Right cardiac atrium (tissue), 5 donors: Measurements from ENCODE around the gene FZR1. TPM values are rescaled to one million over a fixed set of nuclear protein-coding genes. Genes with fewer than 3 reads are reported as not detected.

ENCODE experiments used
- ATAC-seq, 2 donors: fragments of 200-7000 bp; cut with Tn5 transposase; one replicate each; pipeline versions ENCODE4 v1.8.0 to v1.9.1; 2020; ENCODE audit warnings: moderate library complexity in 2 of 2, mild to moderate bottlenecking in 1 of 2
- DNase-seq, 3 donors: peaks; one replicate each; pipeline ENCODE4 v3.0.0-alpha.2; 2020
- H3K27ac ChIP-seq: one replicate; pipeline ENCODE4 v1.5.1; 2013; ENCODE audit warnings: mild to moderate bottlenecking, low read length, control low read depth, moderate library complexity
- H3K27me3 ChIP-seq: one replicate; pipeline ENCODE4 v1.6.1; 2013; ENCODE audit not compliant: control insufficient read depth, insufficient read depth
- H3K4me1 ChIP-seq: one replicate; pipeline ENCODE4 v1.6.1; 2013; ENCODE audit warnings: low read length; ENCODE audit not compliant: control insufficient read depth, insufficient read depth
- H3K4me3 ChIP-seq: one replicate; pipeline ENCODE4 v1.5.1; 2013; ENCODE audit warnings: low read length, control low read depth
- H3K9me3 ChIP-seq: one replicate; pipeline ENCODE4 v1.6.1; 2013; ENCODE audit warnings: low read length; ENCODE audit not compliant: control insufficient read depth
- WGBS: extraction: QIAGEN DNeasy Blood & Tissue Kit; methylation state at CpG from one replicate; pipeline ENCODE4 v1.1.7; 2013; 5-methylcytosine and 5-hydroxymethylcytosine counted together
- intact Hi-C, 4 donors: fragments of 100-400 bp; cut with DNase I; formaldehyde crosslinking; loops; one replicate each; pipeline versions ENCODE4 v1.11.0 to v1.14.0; 2022 to 2023
- long read RNA-seq, 4 donors: library from polyadenylated mRNA; unstranded; transcript quantifications; one replicate each; pipeline ENCODE4 v2.0.0, GENCODE V29; 2020 to 2021
- polyA plus RNA-seq: library from polyadenylated mRNA; stranded (reverse); fragments of 200-250 nt; gene quantifications from one replicate; pipeline ENCODE4 v1.2.3, GENCODE V29; 2013
- total RNA-seq, 4 donors: library from RNA; stranded (reverse); fragmentation: NEBNext Ultra II Directional; extraction: Animal tissue kit (Norgen Biotek cat#: 25700); gene quantifications; one replicate each; pipeline ENCODE4 v1.2.1, GENCODE V29; 2021
- donor health status: healthy with polysubstance abuse.
- donor health status: DM: no; HTN: yes; CAD: no.
- donor health status: DM: no; HTN: no; CAD: no.
- donor health status: DM: no; HTN: yes; CAD: no; lungs with severe emphysema.
- donor health status: DM: yes; HTN: yes; CAD: no.

Gene FZR1
- total RNA-seq: 10 to 100 TPM; 18.6 to 23.3 (median 21.8) TPM
- 14.3 TPM for polyA plus RNA-seq
- long read RNA-seq, donor 1, full-length matches to known transcripts: 20 of 39 reads
- long read RNA-seq, donor 1, partial matches to known transcripts: 6 of 39 reads
- long read RNA-seq, donor 1, other reads (novel, unspliced or antisense): 13 of 39 reads
- long read RNA-seq, donor 2, full-length matches to known transcripts: 17 of 22 reads
- long read RNA-seq, donor 2, partial matches to known transcripts: 2 of 22 reads
- long read RNA-seq, donor 2, other reads (novel, unspliced or antisense): 3 of 22 reads
- long read RNA-seq, donor 3, full-length matches to known transcripts: 2 of 25 reads
- long read RNA-seq, donor 3, partial matches to known transcripts: 15 of 25 reads
- long read RNA-seq, donor 3, other reads (novel, unspliced or antisense): 8 of 25 reads
- long read RNA-seq, donor 4, full-length matches to known transcripts: 24 of 38 reads
- long read RNA-seq, donor 4, partial matches to known transcripts: 4 of 38 reads
- long read RNA-seq, donor 4, other reads (novel, unspliced or antisense): 10 of 38 reads

DNA sequence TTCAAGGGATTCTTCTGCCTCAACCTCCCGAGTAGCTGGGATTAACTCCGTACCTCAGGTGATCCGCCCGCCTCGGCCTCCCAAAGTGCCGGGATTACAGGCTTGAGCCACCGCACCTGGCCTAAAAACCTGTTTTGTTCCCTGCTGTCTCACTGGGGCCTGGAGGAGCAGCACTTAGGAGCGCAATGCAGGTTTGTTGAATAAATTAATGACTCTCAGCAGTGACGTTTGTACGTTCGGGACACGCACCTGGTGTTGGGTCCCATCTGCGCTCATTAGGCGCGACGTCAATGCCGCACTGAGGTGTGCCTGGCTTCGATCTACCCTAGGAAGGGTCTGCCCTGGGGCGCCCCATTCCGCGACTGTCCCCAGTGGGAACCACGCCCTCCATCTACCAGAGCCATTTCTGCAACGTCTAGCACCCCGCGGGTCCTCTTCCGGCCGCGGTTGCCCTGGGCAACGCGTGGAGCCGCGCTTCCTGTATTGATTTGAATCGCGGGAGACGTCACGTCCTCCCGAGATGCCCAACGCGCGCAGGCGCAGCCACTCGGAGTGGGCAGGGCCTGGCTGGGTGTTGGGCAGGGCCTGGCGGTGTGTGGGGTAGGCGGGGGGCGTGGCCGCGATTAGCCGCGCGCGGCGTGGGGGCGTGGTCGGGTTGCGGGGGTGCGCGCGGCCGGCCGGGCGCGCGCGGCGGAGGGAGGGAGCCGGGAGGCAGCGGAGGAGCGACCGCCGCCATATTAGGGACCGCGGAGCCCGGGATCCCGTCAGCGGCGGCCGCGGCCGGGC, at the start of gene FZR1:
Gene FZR1, plus strand, starts transcription at position 714 of the 786 bp plus-strand sequence. CDS start 16,679 bp downstream, outside the sequence.
- DNase-seq (peak; percentile 99 to 100 (median 100)), ATAC-seq (peak; percentile 94 to 96)
- Histone ChIP-seq H3K27me3 (no peaks in the 10 kb centered on the region), H3K9me3 (no peaks in the 10 kb centered on the region), H3K4me1 (no peaks in the 10 kb centered on the region), H3K4me3 (peak within 1 kb of the TSS; percentile 98), H3K27ac (peak within 1 kb of the TSS; percentile 57)
- WGBS: 1% methylated on average over 79 of the region's 79 CpGs
- intact Hi-C loops: no loop called here

DNA sequence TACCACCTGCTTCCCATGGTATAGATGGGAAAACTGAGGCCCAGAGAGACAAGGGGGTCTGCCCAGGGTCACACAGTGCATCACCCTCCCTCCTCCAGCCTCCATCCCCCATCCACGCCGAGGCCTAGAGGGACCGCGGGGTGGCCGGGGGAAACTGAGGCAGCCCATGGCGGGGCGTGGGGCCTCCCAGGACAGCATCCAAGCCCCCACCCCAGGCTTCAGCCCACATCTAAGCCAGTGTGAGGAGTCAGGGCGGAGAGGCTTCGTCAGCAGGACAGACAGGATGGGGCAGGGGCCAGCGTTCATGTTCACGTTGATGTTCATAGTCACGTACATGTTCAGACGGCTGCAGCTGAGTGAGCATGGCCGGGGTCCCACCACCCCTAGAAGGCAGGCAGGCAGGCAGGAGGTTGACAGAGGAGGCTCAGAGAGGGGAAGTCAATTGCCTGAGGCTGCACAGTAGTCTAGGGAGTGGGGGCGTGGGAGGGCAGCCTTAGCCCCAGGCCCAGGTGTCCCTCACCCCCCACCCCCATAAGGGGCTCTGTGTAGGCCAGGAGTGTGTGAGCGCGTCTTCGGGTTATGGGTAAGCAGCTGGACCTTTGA, 49.1 kb upstream of the FZR1 start:
- ATAC-seq: no peak
- H3K27ac ChIP-seq: peak overlapping the region; percentile 49
- H3K4me3 ChIP-seq: no peak overlapping the region
- 68% methylated on average over 18 of the region's 18 CpGs for WGBS
- intact Hi-C loops: no loop called here
- H3K27me3 ChIP-seq: no peaks in the 10 kb centered on the region
- DNase-seq: no peak
- no peaks in the 10 kb centered on the region for H3K9me3 ChIP-seq
- peaks cover 12% of the 10 kb centered on the region for H3K4me1 ChIP-seq

DNA sequence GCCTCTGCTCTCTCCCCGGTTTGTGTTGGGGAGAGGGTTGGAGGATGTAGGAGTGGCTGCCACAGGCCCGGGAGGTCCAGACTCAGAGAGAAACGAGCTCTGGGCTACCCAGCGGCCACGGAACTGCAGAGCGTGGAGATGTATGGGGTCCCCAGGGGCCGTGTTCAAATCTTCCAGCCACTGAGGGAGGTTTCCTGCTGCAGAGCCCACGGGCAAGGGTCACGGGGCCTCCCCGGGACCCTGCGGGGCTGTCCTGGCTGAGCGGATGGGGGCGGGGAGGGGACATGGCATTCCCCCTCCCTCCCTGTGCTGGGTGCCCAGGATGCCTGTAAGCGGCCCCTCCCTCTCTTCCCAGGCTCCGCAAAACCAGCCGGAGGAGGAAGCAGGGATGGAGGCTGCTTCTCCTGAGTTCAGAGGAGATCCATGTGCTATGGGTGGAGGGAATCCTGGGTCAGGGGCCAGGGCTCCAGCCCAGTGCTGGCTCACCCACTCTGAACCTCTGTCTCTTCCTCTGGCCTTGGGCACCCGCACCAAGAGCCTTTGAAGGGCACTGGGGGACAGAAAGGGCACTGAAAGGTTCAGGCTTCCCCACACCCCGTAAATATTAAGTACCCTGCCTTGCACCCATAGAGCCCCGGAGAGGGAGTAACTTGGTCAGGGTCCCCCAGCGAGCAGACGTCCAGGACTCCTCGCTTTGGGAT, 48.4 kb upstream of the FZR1 start:
- Histone ChIP-seq H3K4me1 (peaks cover 12% of the 10 kb centered on the region), H3K27me3 (no peaks in the 10 kb centered on the region), H3K4me3 (no peak overlapping the region), H3K9me3 (no peaks in the 10 kb centered on the region), H3K27ac (peak overlapping the region; percentile 49)
- peak; percentile 0 to 12 for ATAC-seq
- 29% methylated on average over 22 of the region's 22 CpGs for WGBS
- intact Hi-C loops: no loop called here
- peak; percentile 53 to 81 (median 76) for DNase-seq

DNA sequence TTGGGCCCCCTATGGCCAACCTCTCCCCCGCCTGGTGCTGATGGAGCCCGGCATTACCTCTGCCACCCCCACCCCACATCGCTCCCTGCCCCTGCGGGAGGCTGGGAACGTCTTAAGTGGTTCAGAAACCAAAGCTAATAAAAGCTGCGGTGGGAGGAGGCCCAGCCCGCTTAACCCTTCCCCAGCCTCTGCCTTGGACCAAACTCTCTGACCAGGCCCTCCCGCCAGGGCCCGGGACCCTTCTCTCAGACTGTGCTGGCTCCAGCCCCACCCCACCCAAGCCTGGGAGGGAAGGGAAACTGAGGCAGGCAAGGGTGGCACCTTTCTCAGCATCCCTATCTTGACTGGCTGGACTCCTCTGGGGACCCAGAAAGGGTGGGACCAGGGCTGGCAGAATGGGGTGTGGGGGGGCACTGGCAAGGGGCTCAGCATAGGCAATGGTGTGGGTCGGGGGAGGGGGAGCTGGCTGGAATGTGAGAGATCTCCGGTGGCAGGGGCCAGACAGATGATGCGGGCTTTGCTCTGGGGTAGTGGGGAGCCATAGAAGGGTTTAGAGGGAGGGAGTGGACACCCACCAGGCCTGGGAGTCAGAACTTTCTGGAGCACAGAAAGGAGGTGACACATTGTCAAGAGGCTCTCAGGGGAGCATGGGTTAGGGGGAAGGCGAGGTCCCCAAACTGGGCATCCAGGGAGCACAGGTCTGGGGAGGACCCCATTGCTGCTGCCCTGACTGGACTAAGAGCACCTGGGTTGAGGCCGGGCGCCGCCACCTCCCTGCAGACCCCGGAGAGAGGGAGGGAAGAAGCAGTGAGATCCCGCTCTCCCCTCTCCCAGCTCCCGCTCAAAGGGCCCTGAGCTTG, 47.7 kb upstream of the FZR1 start:
- ATAC-seq: peak; percentile 3
- H3K4me1 ChIP-seq: peaks cover 12% of the 10 kb centered on the region
- no peaks in the 10 kb centered on the region for H3K9me3 ChIP-seq
- no peak for DNase-seq
- H3K27ac ChIP-seq: peak overlapping the region; percentile 49
- no peak overlapping the region for H3K4me3 ChIP-seq
- 29% methylated on average over 19 of the region's 19 CpGs for WGBS
- intact Hi-C loops: no loop called here
- no peaks in the 10 kb centered on the region for H3K27me3 ChIP-seq

DNA sequence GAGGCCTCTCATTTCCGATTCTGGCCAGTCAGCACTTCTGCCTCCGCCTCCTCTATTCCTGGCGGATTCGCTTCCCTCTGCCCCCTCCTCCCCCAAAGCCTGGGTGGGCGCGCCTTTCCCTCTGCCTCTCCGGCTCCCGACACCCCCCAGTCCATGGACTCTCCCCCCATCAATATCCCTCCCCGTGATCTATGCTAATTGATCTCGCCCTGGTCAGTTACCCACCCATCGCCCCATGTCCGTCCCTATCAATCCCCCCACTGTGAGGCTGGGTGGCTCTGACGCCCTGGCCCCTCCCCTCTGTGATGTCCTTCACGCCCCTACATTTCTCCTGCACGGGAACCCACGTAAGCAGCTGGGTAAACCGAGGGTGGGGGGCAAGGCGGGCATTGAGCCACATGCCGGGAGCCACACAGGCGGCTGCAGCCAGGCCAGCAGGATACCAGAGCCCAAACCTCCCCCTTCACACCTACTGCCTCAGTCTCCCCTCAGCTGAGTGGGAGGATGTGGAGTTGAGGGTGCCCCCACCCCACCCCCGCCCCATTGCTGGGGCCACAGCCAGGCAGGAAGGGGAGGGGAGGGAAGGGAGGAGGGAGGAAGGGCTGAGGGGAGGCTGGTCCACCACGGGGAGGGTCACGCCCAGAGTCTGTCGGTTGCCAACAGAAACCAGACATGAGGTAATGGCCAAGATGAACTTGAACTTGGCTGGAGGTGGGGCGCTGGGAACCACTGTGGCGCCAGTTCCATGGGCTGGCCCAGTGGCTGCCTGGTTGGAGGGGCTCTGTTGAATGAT, 46.8 kb upstream of the FZR1 start:
- 11% methylated on average over 26 of the region's 26 CpGs for WGBS
- Histone ChIP-seq H3K4me3 (no peak overlapping the region), H3K27me3 (no peaks in the 10 kb centered on the region), H3K27ac (peak overlapping the region; percentile 64), H3K9me3 (no peaks in the 10 kb centered on the region), H3K4me1 (peaks cover 12% of the 10 kb centered on the region)
- DNase-seq: peak; percentile 95 to 97 (median 96)
- peak; percentile 89 to 91 for ATAC-seq
- intact Hi-C loops: no loop called here

DNA sequence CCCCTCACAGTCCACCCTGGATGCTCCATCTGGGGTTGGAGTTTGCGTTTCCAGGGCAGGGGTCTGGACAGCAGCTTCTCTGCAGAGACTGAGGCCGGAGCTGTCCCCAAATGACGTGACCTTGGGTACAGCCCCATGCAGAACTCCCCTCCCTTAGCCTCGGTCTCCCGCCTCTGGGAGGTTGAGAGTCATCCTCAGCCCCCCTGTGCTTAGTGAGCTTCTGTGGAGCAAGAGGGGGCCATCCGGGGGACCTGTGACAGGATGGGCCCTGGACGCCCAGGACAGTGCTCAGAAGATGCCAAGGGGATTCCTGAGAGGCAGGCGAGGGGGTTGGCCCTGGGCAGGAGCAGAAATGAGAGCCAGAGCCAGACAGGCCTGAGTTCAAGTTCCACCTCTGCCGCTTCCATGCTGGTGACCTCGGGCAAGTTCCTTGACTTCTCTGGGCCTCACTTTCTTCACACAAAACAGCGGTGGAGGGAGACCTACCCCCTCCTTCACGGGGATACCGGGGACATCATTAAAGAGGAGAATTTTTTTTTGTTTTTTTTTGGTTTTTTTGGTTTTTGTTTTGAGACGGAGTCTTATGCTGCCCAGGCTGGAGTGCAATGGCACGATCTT, 46.0 kb upstream of the FZR1 start:
- WGBS: 57% methylated on average over 15 of the region's 15 CpGs
- ATAC-seq (peak; percentile 0 to 3), DNase-seq (peak in 1 of 3 donors; percentile 70)
- peaks cover 12% of the 10 kb centered on the region for H3K4me1 ChIP-seq
- intact Hi-C loops: no loop called here
- no peaks in the 10 kb centered on the region for H3K27me3 ChIP-seq
- H3K4me3 ChIP-seq: no peak overlapping the region
- no peaks in the 10 kb centered on the region for H3K9me3 ChIP-seq
- H3K27ac ChIP-seq: peak overlapping the region; percentile 64

DNA sequence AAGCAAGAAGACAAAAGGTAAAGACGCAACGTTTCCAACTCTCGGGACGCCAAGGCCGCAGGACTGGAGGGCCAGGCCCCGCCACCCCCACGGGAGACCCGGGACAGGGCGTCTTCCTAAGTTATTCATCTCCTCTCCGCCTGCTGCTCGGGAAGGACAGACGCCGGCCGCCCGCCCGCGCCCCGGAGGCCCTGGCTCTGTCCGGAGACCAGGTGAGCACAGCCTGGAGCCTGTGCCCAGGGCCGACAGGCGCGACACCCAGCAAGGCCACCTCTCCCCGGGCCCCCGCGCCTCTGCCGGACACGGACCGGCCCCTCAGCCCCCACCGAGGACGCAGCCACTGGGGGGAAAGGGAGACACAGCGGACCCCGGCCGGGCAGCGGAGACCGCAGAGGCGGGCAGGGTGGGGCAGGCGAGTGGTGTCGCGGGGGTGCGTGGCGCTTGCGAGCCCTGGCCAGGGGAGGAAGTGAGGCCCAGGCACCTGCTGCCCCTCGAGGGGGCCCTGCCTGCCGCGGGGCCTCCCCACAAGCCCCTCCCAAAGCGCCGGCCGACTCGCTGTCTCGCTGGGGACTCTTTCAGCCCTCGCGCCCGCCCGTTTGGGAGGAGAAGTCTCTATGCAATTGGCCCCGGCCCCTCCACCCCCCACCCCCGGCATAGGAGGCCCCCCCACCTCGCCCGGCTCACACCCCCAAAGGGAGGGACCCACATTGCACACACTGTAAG, 43.0 kb upstream of the FZR1 start:
- Histone ChIP-seq H3K4me1 (peaks cover 6% of the 10 kb centered on the region), H3K9me3 (no peaks in the 10 kb centered on the region), H3K27me3 (no peaks in the 10 kb centered on the region), H3K27ac (no peak overlapping the region), H3K4me3 (no peak overlapping the region)
- ATAC-seq (no peak), DNase-seq (no peak)
- WGBS: 72% methylated on average over 58 of the region's 58 CpGs
- intact Hi-C loops: no loop called here

DNA sequence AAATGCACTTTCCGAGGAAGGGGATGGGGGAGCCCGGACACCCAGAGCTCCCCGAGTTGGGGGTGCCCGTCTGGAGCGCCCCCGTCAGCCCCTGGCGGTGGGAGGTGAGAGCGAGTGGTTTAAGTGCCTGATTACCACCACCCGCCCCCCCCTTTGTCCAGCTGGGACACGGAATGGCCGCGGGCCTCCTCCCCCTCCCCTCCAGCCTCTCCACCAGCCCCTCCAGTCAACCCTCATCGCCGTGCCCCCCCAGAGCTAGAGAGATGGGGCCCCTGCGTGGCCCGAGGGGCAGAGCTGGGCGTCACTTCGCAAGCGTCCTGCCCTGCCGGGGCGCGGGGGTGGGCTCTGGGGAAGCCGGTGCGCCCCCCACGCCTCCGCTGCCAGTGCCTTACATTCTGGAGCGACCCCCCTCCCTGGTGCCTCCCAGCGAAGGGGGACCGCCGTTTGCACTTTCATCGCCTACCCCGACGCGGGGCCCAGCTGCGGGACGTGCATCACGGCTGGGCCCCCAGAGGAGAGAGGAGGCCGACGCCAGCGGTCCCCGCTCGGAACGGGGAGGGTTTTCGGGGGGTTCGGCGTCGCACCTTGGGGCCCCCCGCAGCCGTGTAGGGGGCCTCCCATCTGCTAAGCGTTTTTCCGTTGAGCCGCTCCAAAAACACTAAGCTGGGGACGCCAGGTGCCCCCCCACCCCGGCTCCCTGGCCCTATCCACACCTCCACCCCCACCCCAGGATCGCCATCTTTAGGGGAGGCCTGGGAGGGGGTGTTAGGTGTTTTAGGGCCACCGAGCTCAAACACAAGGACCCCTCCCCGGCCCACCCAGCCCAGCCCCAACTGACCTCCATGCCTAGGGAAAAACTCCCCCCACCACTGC, 42.2 kb upstream of the FZR1 start:
- peaks cover 4% of the 10 kb centered on the region for H3K4me1 ChIP-seq

More for the DNA sequence above, 42.2 kb upstream of the FZR1 start:
- Histone ChIP-seq H3K27me3 (no peaks in the 10 kb centered on the region), H3K4me3 (no peak overlapping the region), H3K27ac (no peak overlapping the region), H3K9me3 (no peaks in the 10 kb centered on the region)
- ATAC-seq (no peak), DNase-seq (peak in 1 of 3 donors; percentile 62)
- intact Hi-C loops: no loop called here
- 76% methylated on average over 57 of the region's 57 CpGs for WGBS
